ENCODE data around the gene ZNF841.

DNA sequence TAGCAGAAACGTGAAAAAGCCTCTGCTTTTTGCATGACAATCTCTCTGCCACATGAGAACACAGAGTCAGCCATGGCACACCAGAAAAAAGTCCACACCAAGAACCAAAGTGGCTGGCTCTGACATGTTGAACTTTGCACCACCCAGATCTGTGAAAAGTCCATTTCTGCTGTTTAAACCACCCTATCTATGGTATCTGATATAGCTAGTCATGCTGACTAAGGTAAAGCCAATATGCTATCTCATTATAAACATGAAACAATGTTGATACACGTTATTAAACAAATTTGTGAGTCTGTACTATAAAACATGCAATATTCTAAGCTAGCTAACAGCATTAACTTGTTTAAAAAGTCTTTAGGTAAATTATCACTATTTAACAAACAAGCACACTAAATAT, 25.9 kb downstream of the ZNF841 start:
- no peak for TF ChIP-seq CTCF (IDR thresholded peaks at IDR 0.05 in 2 of 3, conservative IDR thresholded peaks at IDR 0.05 in 1 of 3; ENCODE audit: borderline replicate concordance in 1 of 3, insufficient read depth in 1 of 3, low read depth in 2 of 3, low read length in 2 of 3)
- TF ChIP-seq ZNF274 (IDR thresholded peaks at IDR 0.05; ENCODE audit: low read depth, low read length) = no peak
- no peak for TF ChIP-seq POLR2AphosphoS5 (IDR thresholded peaks at IDR 0.05; ENCODE audit: low read depth, low read length)
- TF ChIP-seq SRF (IDR thresholded peaks at IDR 0.05; ENCODE audit: low read depth) = no peak
- no peak for TF ChIP-seq CEBPB (IDR thresholded peaks at IDR 0.05; ENCODE audit: low read depth)
- no peak for TF ChIP-seq POLR2A (IDR thresholded peaks at IDR 0.05; ENCODE audit: borderline replicate concordance, extremely low read depth, insufficient read depth, insufficient read length)
- TF ChIP-seq EZH2 (IDR thresholded peaks at IDR 0.05) = no peak
